Keratinocyte (primary cell): ENCODE data around the gene CLDN9. TPM values are rescaled to one million over a fixed set of nuclear protein-coding genes. Genes with fewer than 3 reads are reported as not detected.

Experiments used
- DNase-seq: peaks from one replicate; pipeline ENCODE4 v3.0.0-alpha.2; 2011; ENCODE audit warnings: low read depth, missing footprints, low spot score
- FAIRE-seq: peaks from 2 replicates; lab custom pipeline; 2011; peaks lifted over from hg19 to GRCh38; lab: Jason Lieb, UNC
- H2AFZ ChIP-seq: 2 replicates; pipeline ENCODE4 v1.6.0; 2012; ENCODE audit warnings: low read length, control low read depth, inconsistent platforms; ENCODE audit not compliant: control insufficient read depth
- H3K27ac ChIP-seq: 2 replicates; pipeline ENCODE4 v1.5.1; 2011; ENCODE audit warnings: low read length; ENCODE audit not compliant: control insufficient read depth, insufficient read depth
- H3K27me3 ChIP-seq: 3 replicates; pipeline ENCODE4 v1.6.0; 2011; ENCODE audit warnings: low read length; ENCODE audit not compliant: control insufficient read depth, insufficient read depth; ENCODE audit errors: extremely low read depth
- H3K36me3 ChIP-seq, 2 experiments: 2 replicates in 1 of 2; 3 replicates in 1 of 2; pipeline ENCODE4 v1.5.1; 2011; ENCODE audit warnings: low read length in 2 of 2, mild to moderate bottlenecking in 1 of 2; ENCODE audit not compliant: control insufficient read depth in 2 of 2, insufficient read depth in 2 of 2; ENCODE audit errors: extremely low read depth in 1 of 2
- H3K4me1 ChIP-seq: 3 replicates; pipeline ENCODE4 v1.5.1; 2011; ENCODE audit warnings: low read length; ENCODE audit not compliant: control insufficient read depth, insufficient read depth; ENCODE audit errors: extremely low read depth
- H3K4me2 ChIP-seq: 3 replicates; pipeline ENCODE4 v1.6.0; 2011; ENCODE audit warnings: low read depth, low read length; ENCODE audit not compliant: control insufficient read depth, insufficient read depth; ENCODE audit errors: extremely low read depth
- H3K4me3 ChIP-seq, 3 experiments: fragments of 200-600 bp in 1 of 3; sonication (generic) in 1 of 3; 2 replicates in 2 of 3; 3 replicates in 1 of 3; pipeline ENCODE4 v1.5.1; 2011 to 2016; ENCODE audit warnings: low read length in 3 of 3, mild to moderate bottlenecking in 3 of 3, control low read depth in 2 of 3, inconsistent platforms in 1 of 3, low read depth in 1 of 3, mixed read lengths in 1 of 3, mixed run types in 1 of 3, moderate library complexity in 1 of 3; ENCODE audit not compliant: control insufficient read depth in 2 of 3, insufficient read depth in 2 of 3; ENCODE audit errors: extremely low read depth in 1 of 3
- H3K79me2 ChIP-seq: 2 replicates; pipeline ENCODE4 v1.6.0; 2012; ENCODE audit warnings: low read length; ENCODE audit not compliant: control insufficient read depth, insufficient read depth
- H3K9ac ChIP-seq: 3 replicates; pipeline ENCODE4 v1.6.0; 2011; ENCODE audit warnings: low read length; ENCODE audit not compliant: control insufficient read depth, insufficient read depth; ENCODE audit errors: extremely low read depth
- H3K9me1 ChIP-seq: 3 replicates; pipeline ENCODE4 v1.6.0; 2011; ENCODE audit warnings: low read length; ENCODE audit not compliant: control insufficient read depth, insufficient read depth; ENCODE audit errors: extremely low read depth
- H3K9me3 ChIP-seq: 2 replicates; pipeline ENCODE4 v1.5.1; 2012; ENCODE audit warnings: low read depth, low read length; ENCODE audit not compliant: control insufficient read depth
- H4K20me1 ChIP-seq: 3 replicates; pipeline ENCODE4 v1.6.0; 2011; ENCODE audit warnings: low read length; ENCODE audit not compliant: control insufficient read depth, insufficient read depth; ENCODE audit errors: extremely low read depth
- EZH2 ChIP-seq: IDR thresholded peaks from one replicate; pipeline ENCODE4 v1.6.1; 2012; ENCODE audit warnings: inconsistent platforms, mild to moderate bottlenecking, low read length, moderate library complexity
- dilution Hi-C: fragments of 300-500 bp; cut with MboI; formaldehyde crosslinking; loops from one replicate; pipeline ENCODE4 v1.7.0; 2020; ENCODE audit warnings: low sequenced_read_pairs; ENCODE audit not compliant: extremely low pct_ligation_motif_present
- polyA plus RNA-seq, 5 experiments: library from polyadenylated mRNA; depleted of rRNA in 3 of 5; stranded (reverse) in 3 of 5; stranded (forward) in 1 of 5; unstranded in 1 of 5; fragments of >200 nt; gene quantifications; 1 replicate in 1 of 5; 2 replicates in 3 of 5; 3 replicates in 1 of 5; pipeline versions ENCODE4 v1.2.1 to v1.2.3, GENCODE V29; 2011 to 2012; ENCODE audit warnings: missing spikeins in 2 of 5, low read depth in 1 of 5, low replicate concordance in 1 of 5
- TF ChIP-seq, protein P1 (sequence below), 3 experiments: IDR thresholded peaks in 1 of 3; conservative IDR thresholded peaks in 1 of 3; optimal IDR thresholded peaks in 1 of 3; 2 replicates in 2 of 3; 3 replicates in 1 of 3; pipeline versions ENCODE3 to v1.5.1; 2011; ENCODE audit warnings: low read length in 3 of 3, mild to moderate bottlenecking in 3 of 3, moderate library complexity in 2 of 3, control low read depth in 1 of 3, inconsistent platforms in 1 of 3; ENCODE audit not compliant: insufficient read depth in 2 of 3; ENCODE audit errors: extremely low read depth in 1 of 3

The CLDN9 gene
- polyA plus RNA-seq, 1 donor (not counting 4 experiments of a cell fraction or from before 2014, with no cell fraction given), result not detected

DNA sequence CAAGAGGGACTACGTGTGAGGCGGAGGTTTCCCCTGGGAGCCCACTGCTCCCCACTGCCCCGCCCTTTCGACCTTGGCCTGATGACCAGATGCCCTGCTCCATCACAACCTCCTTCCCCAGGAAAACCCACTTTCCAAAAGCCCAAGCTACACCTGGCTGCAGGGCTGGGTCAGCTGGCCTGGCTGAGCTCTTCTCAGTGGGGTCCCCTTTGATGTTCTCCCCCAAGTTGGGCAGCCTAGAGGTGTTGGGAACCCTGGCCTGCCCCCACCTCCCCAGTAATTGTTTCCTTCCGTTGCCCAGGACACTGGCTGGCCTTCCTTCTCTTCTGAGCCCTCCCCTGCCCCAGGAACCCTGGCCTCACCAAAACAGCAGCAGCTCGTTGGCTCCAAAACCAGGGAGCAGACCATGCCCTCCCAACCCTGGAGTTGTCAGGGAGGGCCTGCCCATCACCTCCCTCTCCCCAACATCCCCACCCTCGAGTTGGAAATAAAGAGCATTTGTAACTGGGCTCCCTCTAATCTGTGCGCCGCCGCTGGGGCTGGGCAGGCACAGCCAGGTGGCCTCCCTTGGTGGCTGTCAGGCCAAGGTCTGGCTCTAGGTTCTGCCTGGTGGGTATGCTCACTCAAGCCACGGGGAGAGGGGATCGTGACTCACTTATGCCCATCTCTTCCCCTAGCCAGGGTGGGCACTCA lies 1.4 kb downstream of the CLDN9 start:
- H3K4me1 ChIP-seq, result peaks cover 19% of the 10 kb centered on the region
- H3K27ac ChIP-seq, result no peak overlapping the region
- FAIRE-seq (no peak), DNase-seq (no peak)
- H3K9me1 ChIP-seq, result no peaks in the 10 kb centered on the region
- H3K9ac ChIP-seq, result no peak overlapping the region
- no peak overlapping the region for H3K4me2 ChIP-seq
- no peaks in the 10 kb centered on the region for H3K9me3 ChIP-seq
- peaks cover 35% of the 10 kb centered on the region for H3K27me3 ChIP-seq
- H3K79me2 ChIP-seq, result no peaks in the 10 kb centered on the region
- dilution Hi-C loops, result no loop called here
- H4K20me1 ChIP-seq, result no peaks in the 10 kb centered on the region
- no peak overlapping the region for H2AFZ ChIP-seq
- no peak overlapping the region for H3K4me3 ChIP-seq
- TF ChIP-seq EZH2, result no peak
- TF ChIP-seq, protein P1, sequence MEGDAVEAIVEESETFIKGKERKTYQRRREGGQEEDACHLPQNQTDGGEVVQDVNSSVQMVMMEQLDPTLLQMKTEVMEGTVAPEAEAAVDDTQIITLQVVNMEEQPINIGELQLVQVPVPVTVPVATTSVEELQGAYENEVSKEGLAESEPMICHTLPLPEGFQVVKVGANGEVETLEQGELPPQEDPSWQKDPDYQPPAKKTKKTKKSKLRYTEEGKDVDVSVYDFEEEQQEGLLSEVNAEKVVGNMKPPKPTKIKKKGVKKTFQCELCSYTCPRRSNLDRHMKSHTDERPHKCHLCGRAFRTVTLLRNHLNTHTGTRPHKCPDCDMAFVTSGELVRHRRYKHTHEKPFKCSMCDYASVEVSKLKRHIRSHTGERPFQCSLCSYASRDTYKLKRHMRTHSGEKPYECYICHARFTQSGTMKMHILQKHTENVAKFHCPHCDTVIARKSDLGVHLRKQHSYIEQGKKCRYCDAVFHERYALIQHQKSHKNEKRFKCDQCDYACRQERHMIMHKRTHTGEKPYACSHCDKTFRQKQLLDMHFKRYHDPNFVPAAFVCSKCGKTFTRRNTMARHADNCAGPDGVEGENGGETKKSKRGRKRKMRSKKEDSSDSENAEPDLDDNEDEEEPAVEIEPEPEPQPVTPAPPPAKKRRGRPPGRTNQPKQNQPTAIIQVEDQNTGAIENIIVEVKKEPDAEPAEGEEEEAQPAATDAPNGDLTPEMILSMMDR (optimal IDR thresholded peaks at IDR 0.05 in 1 of 3, IDR thresholded peaks at IDR 0.05 in 1 of 3, conservative IDR thresholded peaks at IDR 0.05 in 1 of 3; ENCODE audit: extremely low read depth in 1 of 3, insufficient read depth in 2 of 3, low read length in 3 of 3), result no peak
- H3K36me3 ChIP-seq, result no peaks in the 10 kb centered on the region

DNA sequence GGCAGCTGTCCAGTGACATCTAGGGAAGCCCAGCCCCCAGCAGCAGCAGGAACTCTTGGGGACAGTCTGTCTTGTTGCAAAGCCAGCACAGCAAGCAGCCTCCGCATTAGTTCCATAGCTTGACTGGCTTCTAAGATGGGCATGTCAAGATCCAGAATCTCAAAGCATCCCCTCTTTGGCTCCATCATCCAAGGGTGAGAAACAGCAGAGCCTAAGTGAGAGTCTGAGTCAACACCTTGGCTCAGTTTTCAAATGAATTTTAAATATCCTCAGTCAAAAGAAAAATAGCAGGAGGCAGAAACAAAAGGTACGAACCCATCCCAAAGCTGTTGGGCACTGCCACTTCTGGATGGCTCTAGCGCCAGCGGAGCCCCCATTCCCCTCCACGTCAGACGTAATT lies 2.2 kb downstream of the CLDN9 start:
- no peak overlapping the region for H3K9ac ChIP-seq
- dilution Hi-C loops, result no loop called here
- H3K4me3 ChIP-seq, result no peak overlapping the region
- no peak for DNase-seq
- FAIRE-seq, result no peak
- peaks cover 15% of the 10 kb centered on the region for H3K4me1 ChIP-seq
- no peaks in the 10 kb centered on the region for H3K36me3 ChIP-seq
- peaks cover 35% of the 10 kb centered on the region for H3K27me3 ChIP-seq
- no peak overlapping the region for H3K4me2 ChIP-seq
- no peaks in the 10 kb centered on the region for H3K9me1 ChIP-seq
- H3K27ac ChIP-seq, result no peak overlapping the region
- H3K9me3 ChIP-seq, result no peaks in the 10 kb centered on the region
- no peak for TF ChIP-seq EZH2
- TF ChIP-seq, protein P1 (optimal IDR thresholded peaks at IDR 0.05 in 1 of 3, IDR thresholded peaks at IDR 0.05 in 1 of 3, conservative IDR thresholded peaks at IDR 0.05 in 1 of 3; ENCODE audit: extremely low read depth in 1 of 3, insufficient read depth in 2 of 3, low read length in 3 of 3), result no peak
- H3K79me2 ChIP-seq, result no peaks in the 10 kb centered on the region
- H4K20me1 ChIP-seq, result no peaks in the 10 kb centered on the region
- H2AFZ ChIP-seq, result no peak overlapping the region
